Left forelimb (tissue), 1 donor: Measurements from ENCODE around the gene USP6NL.

Experiments
- DNase-seq: peaks from one replicate; pipeline ENCODE4 v3.0.0-alpha.2; 2018; ENCODE audit warnings: low spot score

Gene USP6NL

GRCh38 chr10:11551104-11551503, 60.3 kb downstream of the USP6NL start:
- DNase-seq: no peak

DNA sequence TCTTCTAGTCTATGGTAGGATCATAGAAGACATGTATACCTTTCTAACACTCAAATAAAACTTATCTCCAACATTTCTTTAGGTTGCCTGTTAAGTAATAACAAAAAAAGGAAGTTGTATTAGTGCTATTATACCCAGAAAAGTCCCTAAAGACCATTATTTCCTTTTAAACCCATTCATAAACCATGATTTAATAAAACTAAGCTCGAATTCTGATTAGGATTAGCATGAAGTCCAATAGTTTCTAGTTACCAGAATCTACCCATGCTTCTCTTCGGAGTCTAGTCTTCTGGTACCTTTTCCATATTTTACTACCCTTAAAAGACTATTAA, 62.7 kb downstream of the USP6NL start:
- DNase-seq: no peak

DNA sequence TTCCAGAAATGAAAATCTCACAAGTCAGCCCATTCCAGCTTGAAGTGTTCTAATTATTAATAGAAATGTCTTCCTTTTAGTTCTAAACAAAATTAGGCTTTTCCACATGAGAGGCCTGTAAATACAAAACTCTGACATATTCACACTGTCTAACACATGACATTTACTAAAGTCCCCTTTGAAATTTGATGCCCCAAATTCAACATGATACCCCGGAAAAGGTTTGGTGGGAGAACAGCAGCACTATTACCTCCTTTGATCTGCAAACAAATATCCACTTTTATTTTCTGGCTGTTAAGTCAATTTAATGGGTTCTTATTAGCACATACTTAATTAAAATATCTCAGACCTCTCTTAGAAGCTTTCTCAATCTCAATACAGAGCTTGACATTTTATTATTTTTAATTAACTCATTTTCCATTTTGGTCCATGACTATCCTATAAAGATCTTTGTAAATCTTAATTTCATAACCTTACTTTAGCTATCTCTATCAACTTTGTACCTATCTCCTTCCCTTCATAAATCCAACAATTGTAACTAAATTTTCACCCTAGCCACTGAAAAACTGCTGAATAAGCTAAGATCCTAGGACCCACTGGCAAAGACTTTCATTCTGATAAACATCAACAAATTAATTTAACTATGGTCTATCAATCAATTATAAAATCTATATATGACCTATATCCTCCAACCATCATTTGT, 63.2 kb downstream of the USP6NL start:
- DNase-seq: no peak

DNA sequence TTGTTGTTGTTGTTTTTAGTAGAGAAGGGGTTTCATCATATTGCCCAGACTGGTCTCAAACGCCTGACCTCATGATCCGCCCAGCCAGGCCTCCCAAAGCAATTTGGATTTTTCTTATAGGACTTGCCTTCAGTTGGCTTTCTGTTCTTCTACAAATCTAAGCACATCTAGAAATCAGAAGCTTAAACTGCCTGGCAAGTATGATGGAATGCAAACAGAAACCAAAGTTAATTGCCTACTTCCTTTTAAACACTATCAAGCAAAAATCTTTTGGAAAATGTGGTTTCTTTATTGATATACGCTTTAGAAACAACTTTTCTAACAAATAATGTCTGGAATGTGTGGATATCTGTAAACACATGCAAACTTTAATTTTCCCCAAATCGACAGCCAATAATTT, 64.9 kb downstream of the USP6NL start:
- no peak for DNase-seq

GRCh38 chr10:11541296-11541695, 70.2 kb downstream of the USP6NL start:
- DNase-seq: no peak

DNA sequence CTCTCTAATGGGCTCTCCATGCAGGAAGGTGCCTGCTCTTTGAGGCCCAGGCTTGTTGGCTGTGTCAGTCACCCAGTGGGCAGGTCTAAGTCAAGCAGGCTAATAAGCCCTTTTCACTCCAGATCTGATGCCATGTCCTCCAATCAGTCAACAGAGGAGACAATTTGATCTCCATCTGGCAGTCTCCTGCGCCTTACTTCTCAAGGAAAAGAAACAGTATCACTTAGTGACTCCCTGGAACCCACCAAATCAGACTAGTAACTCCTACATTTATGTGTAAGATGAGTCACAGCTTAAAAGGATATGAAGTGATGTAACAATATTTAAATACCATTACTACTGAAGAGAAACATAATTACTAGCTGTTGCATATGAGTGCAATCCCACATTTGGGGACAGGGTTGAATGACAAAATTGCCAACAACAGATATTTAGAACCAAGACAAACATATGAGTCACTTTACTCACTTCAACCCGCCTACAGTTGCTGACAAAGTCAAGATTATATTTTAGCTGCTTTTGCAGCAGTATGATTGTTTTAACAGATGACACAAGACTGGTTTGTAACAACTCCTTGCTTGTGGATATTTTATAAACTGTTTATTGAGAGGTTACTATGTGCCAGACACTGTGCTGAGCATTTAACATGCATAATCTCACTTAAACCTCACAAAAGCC, 72.1 kb downstream of the USP6NL start:
- DNase-seq: no peak

GRCh38 chr10:11538834-11539190, 72.6 kb downstream of the USP6NL start:
- DNase-seq: no peak

- no peak for DNase-seq
Measured at GRCh38 chr10:11536228-11536627, 75.2 kb downstream of the USP6NL start.

GRCh38 chr10:11535346-11535959, 76.0 kb downstream of the USP6NL start:
- no peak for DNase-seq

GRCh38 chr10:11533328-11533781, 78.1 kb downstream of the USP6NL start:
- DNase-seq: no peak

DNA sequence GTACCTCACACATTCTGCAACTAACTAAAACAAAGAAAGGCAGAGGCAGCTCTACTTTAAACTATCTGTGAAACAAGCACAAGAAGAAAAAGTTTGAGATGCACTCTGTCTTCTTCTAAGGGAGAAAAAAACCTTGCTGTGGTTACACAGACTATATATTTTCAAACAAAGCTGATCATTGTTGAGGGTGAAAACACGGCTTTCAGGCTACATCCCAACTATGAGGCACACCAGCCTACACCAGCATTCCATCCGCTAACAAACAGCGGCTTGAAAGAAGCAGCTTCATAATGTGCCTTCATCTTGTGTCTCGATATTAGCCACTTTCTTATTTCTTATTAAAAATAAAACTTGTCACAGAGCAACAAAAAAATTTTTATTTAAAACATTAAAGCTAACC, 79.1 kb downstream of the USP6NL start:
- DNase-seq: no peak

GRCh38 chr10:11530806-11531205, 80.6 kb downstream of the USP6NL start:
- no peak for DNase-seq

DNA sequence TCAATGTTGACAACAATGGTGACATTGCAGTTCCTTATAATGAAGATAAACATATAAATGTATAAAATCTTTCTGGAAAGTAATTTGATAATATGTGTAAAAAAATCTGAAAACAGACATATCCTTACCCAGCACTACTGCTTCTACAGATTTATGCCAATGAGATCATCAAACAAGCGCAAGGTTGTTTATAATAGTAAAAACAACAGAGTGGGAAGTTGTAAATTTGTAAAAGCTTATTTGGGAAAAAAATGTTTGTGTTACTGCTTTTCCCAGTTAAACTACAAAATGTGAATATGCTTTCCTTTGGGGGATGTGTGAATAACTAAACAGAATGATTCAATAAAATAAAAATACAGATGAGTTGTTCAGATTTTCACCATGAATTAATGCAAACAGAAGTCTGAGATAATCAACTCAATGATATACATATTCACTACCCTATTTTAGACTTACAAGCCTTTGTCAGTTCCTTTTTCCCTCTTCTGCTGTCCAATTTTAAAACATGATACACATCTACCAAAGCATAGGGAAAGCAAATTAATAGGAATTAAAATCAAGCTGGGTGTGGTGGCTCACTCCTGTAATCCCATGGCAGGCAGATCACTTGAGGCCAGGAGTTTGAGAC, 82.1 kb downstream of the USP6NL start:
- no peak for DNase-seq

- no peak for DNase-seq
Measured at GRCh38 chr10:11528286-11528685, 83.2 kb downstream of the USP6NL start.

DNA sequence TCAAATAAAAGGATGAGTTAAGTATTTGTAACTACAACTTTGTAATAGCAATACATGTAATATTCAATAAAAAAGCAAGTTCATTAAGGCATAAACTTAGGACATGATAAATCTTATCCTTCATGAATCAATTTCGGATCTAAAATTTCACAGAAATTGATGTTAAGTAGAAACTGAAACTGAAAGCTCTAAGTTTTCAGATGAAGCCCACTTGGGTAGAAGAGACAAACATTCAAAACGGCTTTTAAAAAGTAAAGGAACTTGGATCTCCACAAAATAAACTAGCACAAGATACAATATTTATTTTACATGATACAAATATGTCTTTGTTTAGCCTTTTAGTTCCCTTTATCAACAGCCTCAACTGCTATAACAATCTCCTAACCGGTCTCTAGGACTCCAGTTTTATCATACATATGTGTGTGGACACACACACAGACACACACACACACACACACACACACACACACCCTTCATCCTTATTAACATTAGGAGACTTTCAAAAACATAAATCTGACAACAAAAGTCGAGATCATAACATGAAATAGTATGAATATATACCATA, 83.7 kb downstream of the USP6NL start:
- no peak for DNase-seq

GRCh38 chr10:11527068-11527467, 84.4 kb downstream of the USP6NL start:
- no peak for DNase-seq

- no peak for DNase-seq
Measured at GRCh38 chr10:11525503-11525902, 85.9 kb downstream of the USP6NL start.

DNA sequence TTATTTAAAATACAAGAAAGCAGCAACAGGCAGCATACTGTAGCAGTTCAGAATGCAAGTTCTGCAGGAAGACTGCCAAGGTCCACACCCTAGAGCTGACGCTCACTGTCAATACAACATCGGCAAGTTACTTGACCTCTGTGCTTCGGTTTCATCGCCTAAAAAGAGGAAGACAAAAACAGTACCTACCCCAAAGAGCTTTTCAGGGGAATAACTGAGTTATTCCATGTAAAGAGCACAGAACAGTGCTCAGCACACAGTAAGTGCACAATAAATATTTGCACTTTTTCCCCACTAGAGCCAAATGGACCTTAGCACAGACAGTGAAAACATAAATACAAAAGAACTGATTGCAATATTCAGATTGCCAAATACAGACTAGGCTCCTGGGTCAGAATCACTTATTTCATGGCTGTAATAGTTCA, 88.6 kb downstream of the USP6NL start:
- DNase-seq: no peak

DNA sequence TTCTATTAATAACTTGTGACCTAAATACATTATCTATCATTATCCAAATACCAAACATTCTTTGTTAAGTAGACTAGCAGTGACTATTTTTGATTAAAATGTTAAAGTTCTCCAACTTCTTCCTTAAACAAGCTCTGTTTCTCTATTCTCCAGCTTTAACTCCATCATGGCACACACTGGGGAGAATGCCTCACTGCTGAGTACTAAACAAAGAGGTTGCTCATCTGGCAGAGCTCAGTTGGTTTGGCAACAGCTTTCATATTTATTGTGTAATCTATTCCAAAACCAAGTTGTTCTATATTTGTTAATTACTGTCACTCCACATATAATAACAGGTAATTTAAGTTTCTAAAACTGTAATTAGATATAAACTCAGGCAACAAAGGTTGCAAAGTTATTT, 89.6 kb downstream of the USP6NL start:
- no peak for DNase-seq

DNA sequence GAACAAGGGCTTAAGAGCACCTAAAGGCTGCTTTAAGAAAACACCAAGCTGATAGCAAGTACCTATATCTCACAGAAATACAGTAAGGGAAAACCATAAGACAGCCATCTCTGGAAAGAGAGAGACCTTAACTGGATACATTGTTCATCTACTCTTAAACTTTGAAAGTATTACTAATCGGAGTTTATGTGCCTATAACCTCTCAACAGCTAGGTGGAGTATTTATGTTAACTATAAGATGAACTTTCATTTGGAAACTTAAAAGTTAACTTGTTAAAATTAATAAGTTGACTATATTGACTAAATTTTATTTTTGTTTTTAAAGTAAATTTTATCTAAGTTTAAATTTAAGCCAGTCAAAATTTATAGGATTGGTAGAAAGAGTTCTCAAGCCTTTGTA, 90.6 kb downstream of the USP6NL start:
- DNase-seq: no peak

DNA sequence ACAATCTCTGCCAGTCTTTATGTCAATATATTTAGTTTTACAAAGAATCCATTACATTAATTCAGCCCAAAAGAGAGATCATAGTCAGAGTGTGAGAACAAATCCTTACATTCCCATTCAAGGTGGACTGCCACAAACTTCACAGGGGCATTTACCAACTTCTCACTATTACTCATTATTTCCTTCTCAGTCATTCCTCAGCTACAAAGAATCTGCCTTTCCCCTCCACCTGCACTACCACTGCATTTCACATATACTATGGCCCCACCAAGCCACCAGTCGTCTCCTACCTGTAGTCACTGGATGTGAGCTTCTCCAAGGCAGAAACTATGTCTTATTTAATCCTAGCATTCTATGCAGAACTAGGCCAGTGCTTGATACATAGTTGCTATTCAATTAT, 94.3 kb downstream of the USP6NL start:
- no peak for DNase-seq

- no peak for DNase-seq
Measured at GRCh38 chr10:11516431-11516746, 95.1 kb downstream of the USP6NL start.
